Globus pallidus (tissue), 1 donor: ENCODE results near the gene MYH10.
A peak's percentile ranks its signal among the peaks of the same experiment; 100 is the strongest.

Experiments
- DNase-seq: peaks from one replicate; pipeline ENCODE4 v3.0.0-alpha.2; 2015; ENCODE audit warnings: low spot score

The MYH10 gene

DNA sequence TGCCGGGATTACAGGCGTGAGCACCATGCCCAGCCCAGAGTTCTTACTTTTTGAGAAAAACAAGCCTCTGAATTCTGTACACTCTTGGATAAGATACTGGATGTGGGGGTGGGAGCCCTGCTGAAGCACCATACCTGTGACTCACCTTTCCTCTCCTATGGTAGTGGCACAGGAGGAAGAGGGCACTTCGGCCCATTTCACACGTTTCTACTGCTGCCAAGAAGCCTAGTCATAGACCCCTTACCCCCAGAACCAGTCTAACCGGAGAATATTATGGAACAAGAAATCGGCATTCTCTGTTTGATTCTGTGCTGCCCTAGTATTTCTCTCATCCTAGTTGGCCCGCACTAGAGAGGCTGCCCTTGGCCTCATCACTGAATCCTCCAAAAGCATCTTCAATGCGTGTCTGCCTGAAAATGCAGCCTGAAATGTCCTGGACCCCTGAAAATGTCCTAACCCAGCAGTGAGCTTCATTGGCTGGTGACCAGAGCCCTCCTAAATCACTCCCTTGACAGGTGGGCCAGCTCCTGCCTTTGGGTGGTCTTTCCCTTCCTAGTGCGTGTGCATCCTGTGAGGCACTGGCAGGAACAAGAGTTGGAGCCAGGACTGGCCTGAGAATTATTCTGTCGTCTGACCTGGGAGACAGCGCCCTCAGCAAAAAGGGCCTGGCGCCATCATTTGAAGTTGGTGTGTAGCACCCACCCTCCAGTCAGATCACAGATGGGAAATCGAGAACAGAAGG lies 156.9 kb downstream of the MYH10 start:
- no peak for DNase-seq

DNA sequence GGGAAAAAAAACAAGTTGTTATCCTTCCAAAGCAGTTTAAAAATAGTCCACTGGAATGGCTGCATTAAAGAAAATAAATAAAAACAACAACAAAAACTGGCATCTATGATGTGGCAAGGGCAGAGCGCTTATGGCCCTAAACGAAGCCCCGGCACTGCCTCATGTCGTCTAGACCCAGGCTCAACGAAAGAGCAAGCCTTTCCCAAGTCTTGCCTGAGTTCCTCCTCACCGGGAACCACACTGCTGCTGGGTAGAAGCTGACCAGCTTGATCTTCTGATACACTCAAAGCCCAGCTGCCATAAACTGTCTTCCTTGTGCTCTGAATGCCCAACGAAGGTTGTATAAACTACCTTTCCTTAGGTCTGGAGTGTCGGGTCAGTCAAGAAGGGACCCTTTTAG lies 157.9 kb downstream of the MYH10 start:
- DNase-seq = no peak

DNA sequence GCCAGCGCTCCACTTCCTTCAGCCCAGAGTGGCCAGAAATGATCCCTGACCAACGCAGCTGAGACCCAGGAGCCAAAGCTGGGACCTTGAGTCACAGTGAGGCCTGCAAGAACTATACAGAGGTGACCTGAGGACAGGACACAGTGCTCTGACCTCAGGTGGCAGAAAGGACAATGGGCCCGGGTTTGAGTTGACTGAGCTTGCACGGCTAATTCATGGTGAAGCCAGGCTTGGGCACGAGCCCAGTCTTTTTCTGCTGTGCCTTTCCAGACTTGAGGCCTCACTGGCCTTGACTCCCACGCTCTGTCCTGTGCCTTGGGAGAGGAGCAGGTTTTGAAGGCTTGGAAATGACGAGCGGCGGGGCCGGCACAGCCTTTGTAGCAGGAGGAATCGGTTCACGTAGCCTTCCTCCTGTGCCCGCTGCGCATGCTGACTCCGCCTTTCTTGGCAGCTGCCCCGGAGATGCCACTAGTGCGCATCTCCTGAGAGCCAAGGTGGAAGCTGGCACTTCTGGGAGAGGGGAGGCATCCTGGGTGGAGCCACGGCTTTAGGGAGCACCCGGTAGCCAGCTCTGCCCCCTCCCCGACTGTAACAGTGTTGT lies 160.0 kb downstream of the MYH10 start:
- peak; percentile 35 for DNase-seq

DNA sequence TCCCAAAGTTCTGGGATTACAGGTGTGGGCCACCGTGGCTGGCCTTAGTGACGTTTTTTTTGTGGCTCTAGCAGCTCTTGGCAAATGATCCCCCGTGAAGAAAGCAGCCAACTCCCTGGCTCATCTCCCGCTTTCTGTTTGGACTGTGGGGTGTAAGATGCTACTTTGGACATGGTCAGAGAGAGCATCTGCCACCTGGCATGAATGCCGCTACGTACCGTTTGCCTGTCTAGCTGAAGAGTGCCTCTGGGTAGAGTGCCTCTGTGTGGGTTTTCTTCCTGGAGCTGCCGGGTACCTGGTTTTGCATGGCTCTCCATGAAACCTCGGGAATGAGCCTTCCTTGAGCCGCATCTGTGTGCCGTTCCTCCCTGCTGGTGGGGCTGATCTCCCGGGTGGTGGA lies 160.6 kb downstream of the MYH10 start:
- DNase-seq = no peak

DNA sequence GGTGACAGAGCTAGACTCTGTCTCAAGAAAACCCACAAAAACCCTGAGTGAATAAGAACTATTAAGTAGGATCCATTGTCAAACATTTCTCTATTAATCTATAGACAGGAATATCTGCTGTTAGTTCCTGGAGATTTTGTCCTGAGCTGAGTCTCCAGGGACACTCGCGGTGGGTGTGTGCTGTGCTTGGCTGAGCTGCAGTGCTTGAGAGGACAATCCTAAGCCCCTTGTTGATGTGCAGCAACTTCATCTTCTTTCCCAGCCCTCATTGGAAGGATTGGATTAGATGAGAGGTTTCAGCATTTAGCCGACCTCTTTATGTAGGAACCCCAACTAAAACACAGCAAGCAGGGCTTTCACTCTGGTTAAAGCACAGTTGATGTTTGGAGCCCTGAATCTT lies 161.5 kb downstream of the MYH10 start:
- no peak for DNase-seq

DNA sequence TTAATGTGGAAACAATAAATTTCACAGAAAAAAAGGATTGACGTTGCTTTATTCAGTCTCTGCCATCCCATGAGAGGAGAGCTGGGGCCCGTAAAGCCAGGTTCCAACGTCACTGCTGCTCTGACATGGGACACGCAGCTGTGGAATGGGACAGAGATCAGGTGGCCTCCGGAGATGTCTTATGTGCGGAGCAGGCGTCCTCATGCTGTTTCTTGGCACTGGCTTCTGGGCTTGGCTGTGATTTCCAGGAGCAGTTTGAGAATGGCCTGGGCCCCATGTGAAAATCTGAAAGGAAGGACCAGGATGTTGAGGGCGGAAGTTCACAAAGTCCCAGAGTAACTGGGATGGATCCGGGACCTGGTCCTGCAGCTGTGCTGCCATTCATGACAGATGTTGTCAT lies 162.4 kb downstream of the MYH10 start:
- no peak for DNase-seq

DNA sequence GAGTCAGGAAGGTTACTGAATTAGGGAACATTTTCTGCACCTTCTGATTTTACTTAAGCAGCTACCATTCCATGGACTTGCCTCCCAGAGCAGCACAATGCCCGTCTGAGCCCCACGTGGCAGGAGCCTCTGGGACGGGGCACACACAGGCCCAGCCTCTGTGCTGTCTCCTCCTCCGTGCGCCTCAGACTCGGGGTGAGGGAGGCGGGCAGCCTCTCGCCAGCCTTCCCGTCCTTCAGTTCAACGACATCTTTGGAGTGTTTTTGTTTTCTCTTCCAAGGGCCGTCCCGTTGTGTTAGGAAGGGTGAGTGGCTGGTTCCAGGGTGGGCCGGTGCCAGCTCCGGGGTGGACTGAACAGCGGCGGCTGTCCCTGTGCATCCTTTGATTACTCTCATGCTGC lies 163.0 kb downstream of the MYH10 start:
- peak; percentile 40 for DNase-seq

DNA sequence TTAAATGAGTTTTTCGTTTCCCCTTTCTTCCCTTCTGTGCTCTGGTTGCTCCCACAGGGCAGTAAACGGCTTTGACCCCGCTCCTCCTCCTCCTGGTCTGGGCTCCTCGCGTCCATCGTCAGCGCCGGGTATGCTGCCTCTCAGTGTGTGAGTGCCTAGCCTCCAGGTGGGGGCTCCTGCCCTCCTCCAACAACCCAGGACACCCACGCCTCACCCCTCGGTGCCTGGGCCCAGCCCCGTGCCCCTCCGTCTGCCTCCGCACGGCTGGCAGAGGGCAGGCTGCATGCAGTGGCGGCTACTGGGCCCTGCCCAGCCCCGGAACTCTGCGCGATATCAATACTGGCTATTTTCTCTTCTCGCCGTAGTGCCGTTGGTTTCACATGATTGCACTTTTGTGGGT lies 163.7 kb downstream of the MYH10 start:
- DNase-seq = no peak

DNA sequence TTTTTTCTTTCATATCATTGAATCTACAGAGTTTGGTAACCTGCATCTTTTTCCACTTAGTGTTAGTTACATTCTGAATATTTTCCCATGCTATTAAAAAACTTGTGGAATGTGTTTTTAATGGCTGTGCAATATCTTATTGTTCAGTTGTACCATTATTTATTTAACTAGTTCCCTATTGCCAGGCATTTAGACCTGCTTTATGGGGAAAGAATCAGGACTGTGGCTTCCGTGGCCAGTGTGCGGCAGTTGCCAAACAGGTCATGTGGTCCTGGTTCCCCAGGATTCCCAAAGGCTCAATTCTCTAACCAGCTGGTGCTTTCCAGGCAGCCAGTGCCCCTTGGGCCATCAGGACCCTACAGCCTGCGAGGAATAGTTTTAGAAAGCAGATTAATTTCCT lies 164.1 kb downstream of the MYH10 start:
- no peak for DNase-seq

DNA sequence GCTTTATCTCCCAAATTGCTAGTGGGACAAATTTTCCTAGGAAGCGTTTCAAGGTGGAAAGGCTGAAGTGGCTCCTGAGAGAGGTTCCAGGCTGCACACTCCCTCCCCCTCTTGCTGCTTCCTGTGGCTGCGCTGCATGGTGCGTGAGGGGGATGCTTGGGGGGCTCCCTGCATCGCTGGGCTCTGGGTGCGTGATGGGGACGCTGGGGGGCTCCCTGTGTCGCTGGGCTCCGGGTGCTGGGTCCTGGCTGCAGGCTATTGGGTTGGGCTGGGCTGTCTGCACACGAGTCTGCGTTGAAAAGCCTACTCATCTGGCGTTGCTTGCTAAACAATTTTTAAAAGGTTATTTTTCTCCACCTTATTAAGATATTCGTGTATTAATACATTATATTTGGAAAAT lies 164.8 kb downstream of the MYH10 start:
- DNase-seq = no peak

DNA sequence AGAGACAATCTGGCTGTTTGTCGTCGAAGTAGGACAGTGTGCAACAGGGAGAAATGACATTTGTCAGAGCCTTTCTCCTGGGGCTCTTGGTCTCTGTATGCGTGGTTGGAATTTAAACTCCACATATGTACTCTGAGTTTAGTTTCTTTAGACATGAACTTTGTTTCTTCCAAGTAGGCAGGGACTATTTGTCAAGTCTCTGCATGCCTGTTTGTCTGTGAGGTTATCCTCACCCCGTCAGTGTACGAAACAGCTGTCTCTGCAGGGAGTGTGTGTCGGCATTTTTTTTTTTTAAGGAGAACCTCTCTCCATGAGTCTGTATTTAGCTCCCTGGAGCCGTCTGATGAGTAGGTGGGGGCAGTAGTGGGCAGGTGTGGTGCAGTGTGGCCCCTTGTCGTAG lies 165.2 kb downstream of the MYH10 start:
- DNase-seq = no peak

DNA sequence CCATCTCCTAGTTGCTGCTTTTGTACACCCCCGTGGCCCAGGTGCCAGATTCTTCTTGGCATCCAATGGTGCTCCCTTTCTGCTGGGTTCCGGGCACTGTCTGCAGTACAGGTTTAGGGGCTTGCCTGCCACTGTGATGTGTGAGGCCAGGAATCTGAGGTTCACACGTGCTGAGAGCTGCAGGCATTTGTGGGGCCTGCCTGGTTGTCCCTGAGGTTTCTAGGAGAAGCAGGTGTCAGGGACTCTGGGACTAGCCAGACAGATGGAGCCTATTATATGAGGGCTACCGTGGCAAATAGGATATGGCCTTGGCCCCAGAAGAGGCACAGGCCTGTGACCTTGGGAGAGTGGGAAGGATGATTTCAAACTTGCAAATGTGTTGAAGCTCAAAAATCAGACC lies 165.6 kb downstream of the MYH10 start:
- no peak for DNase-seq

DNA sequence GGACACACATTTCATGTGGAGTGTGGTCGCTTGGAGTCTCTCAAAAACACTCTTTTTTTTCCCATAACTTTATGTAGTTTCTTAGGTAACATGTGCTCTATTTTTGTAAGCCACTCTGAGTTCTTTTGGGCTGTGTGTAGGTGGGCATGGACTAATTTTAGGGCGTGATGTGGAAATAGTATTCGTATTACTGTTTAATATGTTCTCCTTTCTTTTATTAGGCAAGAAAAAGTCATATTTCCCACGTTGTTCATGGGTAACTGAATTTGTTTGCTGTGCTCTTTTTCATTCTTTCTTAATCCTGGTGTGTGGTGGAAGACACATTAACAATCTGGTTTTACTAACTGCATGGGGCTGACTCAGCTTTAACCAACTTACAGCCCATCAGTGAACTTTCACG lies 167.4 kb downstream of the MYH10 start:
- no peak for DNase-seq

DNA sequence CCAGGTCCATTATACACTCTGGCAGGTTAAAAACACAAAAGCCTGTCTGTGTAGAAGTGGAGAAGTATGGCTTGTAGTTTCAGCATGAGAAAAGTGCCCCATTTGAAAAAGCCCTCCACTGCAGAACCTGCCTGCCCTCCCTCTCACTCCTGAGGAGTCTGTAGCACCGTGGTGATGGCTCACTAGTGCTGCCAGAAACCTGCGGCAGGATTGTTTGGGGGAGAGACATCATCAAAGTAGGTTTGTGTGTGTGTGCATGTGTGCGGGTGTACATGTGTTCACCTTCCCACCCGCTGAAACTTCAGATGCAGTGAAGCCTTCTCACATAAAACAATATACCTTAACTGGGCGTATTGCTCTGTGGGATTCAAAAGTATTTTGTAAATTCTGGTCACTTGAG lies 168.0 kb downstream of the MYH10 start:
- DNase-seq = no peak

DNA sequence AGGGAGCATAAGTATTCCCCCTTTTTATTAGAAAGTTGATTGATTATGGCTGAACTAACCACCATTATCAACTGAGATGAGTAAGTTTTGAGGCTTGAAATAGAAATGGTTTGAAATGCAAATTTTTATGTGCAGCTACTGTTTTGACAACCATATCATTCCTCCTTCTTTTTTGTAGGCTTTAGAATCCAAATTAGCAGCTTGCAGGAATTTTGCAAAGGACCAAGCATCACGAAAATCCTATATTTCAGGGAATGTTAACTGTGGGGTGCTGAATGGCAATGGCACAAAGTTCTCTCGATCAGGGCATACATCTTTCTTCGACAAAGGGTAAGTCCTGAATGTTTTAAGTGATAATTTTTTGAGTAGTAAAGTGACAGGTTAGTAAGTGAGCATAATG lies 170.7 kb downstream of the MYH10 start:
- DNase-seq = no peak

DNA sequence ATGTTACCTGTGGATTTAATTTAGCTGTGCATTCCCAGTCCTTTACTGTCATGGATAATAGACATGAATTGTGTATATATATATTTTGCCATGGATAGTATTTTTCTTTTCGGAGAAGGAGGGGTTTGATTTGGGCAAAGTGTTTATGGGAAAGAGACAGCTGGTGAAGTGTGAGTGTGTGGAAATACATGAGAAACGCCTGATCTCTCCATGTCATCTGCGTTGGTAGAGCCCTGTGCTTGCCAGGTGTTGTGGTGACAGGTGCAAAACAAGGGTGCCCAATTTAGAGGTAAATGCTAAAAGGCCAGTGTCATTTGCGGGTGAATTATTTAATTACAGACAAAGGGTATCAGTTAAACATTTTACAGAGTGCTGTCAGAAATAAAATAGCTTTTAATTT lies 171.4 kb downstream of the MYH10 start:
- no peak for DNase-seq

DNA sequence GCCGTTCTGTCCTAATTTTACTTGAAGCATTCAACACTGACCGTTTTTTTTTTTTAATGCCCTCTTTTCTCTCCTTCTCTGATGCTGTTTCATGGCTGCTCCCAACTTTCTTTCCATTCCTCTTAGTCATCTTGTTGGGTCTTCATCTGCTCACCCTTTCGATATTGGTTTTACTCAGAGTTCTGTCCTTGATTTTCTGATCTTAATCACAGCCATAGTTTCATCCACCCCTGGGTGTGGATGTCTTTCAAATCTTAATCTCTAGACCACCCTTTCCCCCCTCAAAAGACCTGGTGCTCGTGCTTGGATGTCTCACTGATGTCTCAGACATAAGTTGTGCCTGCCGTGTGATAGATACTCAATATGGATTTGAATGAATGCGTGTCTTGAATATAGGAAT lies 172.4 kb downstream of the MYH10 start:
- DNase-seq = no peak

DNA sequence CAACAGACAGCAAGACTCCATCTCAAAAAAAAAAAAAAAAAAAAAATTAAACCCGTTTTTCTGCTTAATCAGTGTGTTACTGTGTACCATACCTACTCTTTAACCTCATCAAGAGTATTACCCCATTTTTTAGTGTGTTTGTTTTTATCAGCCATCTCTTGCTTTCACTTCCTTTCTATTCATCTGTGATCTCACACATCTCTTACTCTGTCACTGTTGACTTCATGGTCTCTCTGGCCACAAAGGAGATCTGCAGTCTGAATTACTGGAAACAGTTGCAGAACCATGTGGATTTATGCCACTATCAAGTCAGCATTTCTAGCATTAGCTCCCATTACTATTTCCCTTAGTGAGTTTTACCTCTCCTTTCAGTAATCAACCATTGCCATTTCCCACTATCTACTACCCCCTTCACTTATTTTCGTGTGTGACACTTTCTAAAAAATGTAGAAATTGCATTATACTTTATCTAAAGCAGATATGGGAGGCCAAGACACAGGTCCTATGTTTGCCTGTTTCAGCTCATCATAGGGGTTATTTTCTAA lies 174.8 kb downstream of the MYH10 start:
- no peak for DNase-seq

DNA sequence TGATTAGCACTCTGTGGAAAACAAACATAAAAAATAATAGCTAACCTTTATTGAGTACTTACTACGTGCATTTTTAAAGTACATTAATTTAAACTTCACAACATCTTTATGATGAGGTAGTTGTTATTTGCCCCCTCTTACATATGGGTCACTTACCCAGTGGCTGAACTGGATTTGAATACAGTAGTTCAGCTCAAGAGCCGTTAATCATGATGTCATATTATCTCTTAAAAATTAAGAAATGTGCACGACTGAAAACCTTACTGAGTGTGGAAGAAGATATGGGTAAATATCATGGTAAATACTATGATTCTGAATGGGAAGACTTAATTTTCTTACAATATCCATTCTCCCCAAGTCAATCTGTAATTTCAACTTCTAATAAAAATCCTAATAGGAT lies 177.2 kb downstream of the MYH10 start:
- DNase-seq = no peak

DNA sequence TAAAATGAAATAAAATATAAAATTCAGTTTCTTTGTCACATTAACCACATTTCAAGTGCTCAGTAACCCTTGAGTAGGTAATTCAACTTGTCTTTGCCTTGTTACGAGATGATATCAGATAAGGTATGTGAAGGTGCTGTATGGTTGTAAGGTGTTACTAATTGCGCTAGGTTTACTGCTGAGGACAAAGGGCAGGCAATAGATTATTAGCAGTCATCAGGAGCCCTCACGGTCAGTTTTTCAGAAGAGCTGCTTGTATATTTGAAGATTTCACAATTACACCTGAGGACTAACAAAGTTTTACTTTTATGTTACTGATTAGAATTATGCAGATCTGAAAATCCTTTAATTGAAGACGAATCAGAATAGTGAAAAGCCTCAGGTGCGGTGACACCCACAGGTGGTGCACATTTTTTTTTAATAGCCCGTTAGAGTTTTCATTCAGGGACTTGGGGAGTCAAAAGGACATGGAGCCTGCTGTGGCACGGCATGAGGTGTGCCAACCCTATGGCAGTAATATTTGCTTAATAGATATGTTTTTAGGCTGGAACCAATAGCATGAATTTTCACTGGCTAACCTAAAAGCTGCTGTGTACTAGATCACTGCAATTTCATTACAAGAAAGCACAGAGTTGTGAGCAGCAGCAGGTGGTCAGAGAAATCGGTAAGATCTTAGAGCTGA lies 178.5 kb downstream of the MYH10 start:
- no peak for DNase-seq

DNA sequence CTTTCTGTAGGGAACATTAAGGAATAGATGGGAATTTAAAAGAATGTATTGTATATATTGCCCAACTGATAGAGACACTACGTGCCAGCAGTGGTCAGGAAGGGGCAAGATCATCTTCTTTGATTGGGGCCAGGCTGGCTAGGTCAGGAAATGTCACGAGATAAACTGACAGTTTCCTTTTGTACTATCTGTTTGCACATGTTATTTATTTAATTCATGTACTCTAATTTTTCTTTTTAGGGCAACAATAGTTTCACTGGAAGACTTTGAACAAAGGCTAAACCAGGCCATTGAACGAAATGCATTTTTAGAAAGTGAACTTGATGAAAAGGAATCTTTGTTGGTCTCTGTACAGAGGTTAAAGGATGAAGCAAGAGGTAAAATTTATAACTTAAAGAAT lies 182.2 kb downstream of the MYH10 start:
- DNase-seq = no peak

DNA sequence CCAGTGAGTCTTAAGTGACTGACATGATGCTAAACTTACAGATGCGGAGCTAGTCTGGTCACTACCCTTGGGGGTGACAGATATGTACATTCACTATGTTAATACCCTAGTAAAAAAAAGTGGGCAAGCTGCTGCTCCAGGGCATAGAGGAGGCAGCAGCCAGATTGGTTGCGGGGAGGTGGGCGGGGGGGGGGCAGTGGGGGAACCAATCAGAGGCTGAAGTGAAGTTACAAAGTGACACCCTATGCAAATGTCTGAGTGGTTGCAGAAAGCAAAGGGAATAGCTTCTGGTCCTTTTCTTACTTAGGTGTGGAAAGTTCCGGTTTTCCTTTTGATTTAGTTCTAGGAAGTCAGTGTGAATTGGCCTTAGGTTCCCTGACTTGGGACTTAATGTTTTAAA lies 182.7 kb downstream of the MYH10 start:
- no peak for DNase-seq

DNA sequence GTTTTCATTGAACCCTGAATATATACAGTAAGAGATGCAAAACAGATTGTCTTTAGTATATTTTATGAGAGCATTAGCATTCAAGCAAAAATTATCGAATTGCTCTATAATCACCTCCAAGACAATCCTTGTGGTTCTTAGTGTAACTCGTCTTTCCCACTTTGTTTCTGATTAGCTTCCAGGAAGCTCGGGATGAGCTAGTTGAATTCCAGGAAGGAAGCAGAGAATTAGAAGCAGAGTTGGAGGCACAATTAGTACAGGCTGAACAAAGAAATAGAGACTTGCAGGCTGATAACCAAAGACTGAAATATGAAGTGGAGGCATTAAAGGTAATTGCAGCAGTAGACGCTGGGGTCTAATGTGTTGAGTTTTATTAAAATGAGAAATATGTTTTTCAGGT lies 185.0 kb downstream of the MYH10 start:
- DNase-seq = no peak
